GM23338 (cell line): ENCODE results near the gene ADPRHL1. TPM values are rescaled to one million over a fixed set of nuclear protein-coding genes. Genes with fewer than 3 reads are reported as not detected.

ENCODE experiments used
- ATAC-seq: fragments of 200-7000 bp; cut with Tn5 transposase; 3 replicates; pipeline ENCODE4 v1.9.1; 2020
- DNase-seq: peaks from one replicate; pipeline ENCODE4 v3.0.0-alpha.2; 2015; ENCODE audit warnings: low spot score
- H2AFZ ChIP-seq: fragments of 200-600 bp; sonication (generic); 2 replicates; pipeline ENCODE4 v1.8.0; 2016; ENCODE audit warnings: antibody characterized with exemption, mild to moderate bottlenecking, moderate library complexity
- H3F3A ChIP-seq: fragments of 200-600 bp; sonication (generic); replicated peaks from 2 replicates; pipeline ENCODE4 v1.8.0; 2017; ENCODE audit warnings: antibody characterized with exemption, mixed run types, low read depth
- H3K27ac ChIP-seq: fragments of 200-600 bp; sonication (generic); 2 replicates; pipeline ENCODE4 v1.6.1; 2016; ENCODE audit warnings: low read depth
- H3K27me3 ChIP-seq: fragments of 200-600 bp; sonication (generic); 2 replicates; pipeline ENCODE4 v1.8.0; 2016; ENCODE audit warnings: mild to moderate bottlenecking, mixed run types, moderate library complexity; ENCODE audit not compliant: insufficient read depth
- H3K36me3 ChIP-seq: fragments of 200-600 bp; sonication (generic); 2 replicates; pipeline ENCODE4 v1.8.0; 2016; ENCODE audit warnings: mild to moderate bottlenecking; ENCODE audit not compliant: insufficient read depth
- H3K4me1 ChIP-seq: fragments of 200-600 bp; sonication (generic); 2 replicates; pipeline ENCODE4 v1.8.0; 2016; ENCODE audit warnings: mild to moderate bottlenecking, moderate library complexity; ENCODE audit not compliant: insufficient read depth
- H3K4me2 ChIP-seq: fragments of 200-600 bp; sonication (generic); 2 replicates; pipeline ENCODE4 v1.7.1; 2017; ENCODE audit warnings: mixed run types
- H3K4me3 ChIP-seq: fragments of 200-600 bp; sonication (generic); 2 replicates; pipeline ENCODE4 v1.6.1; 2016; ENCODE audit warnings: mixed run types
- H3K79me2 ChIP-seq: fragments of 200-600 bp; sonication (generic); replicated peaks from 2 replicates; pipeline ENCODE4 v1.8.0; 2017; ENCODE audit warnings: mild to moderate bottlenecking; ENCODE audit not compliant: insufficient read depth
- H3K9me2 ChIP-seq: fragments of 200-600 bp; sonication (generic); 2 replicates; pipeline ENCODE4 v1.8.0; 2017; ENCODE audit not compliant: insufficient read depth
- H4K20me1 ChIP-seq: fragments of 200-600 bp; sonication (generic); replicated peaks from 2 replicates; pipeline ENCODE4 v1.8.0; 2017; ENCODE audit warnings: mild to moderate bottlenecking; ENCODE audit not compliant: insufficient read depth
- H3K27ac Mint-ChIP-seq: 2 replicates; pipeline ENCODE4 v1.8.0; 2020; ENCODE audit warnings: inconsistent platforms, mild to moderate bottlenecking, moderate library complexity, mixed read lengths
- H3K27me3 Mint-ChIP-seq: 3 replicates; pipeline ENCODE4 v1.8.0; 2022; ENCODE audit warnings: low read depth, mild to moderate bottlenecking, moderate library complexity, mixed read lengths, inconsistent platforms; ENCODE audit not compliant: insufficient read depth, poor library complexity
- H3K36me3 Mint-ChIP-seq: 3 replicates; pipeline ENCODE4 v1.8.0; 2021; ENCODE audit warnings: low read depth, mild to moderate bottlenecking, inconsistent platforms, moderate library complexity, mixed read lengths
- H3K4me1 Mint-ChIP-seq: 3 replicates; pipeline ENCODE4 v1.8.0; 2020; ENCODE audit warnings: mild to moderate bottlenecking, inconsistent platforms, mixed read lengths
- H3K4me3 Mint-ChIP-seq: 3 replicates; pipeline ENCODE4 v1.8.0; 2021; ENCODE audit warnings: moderate library complexity, mild to moderate bottlenecking, inconsistent platforms, mixed read lengths
- H3K9me3 Mint-ChIP-seq: 3 replicates; pipeline ENCODE4 v1.8.0; 2020; ENCODE audit warnings: moderate library complexity, mild to moderate bottlenecking, inconsistent platforms, mixed read lengths
- CREB1 ChIP-seq: fragments of 250-450 bp; sonication (Bioruptor Pico); IDR thresholded peaks from 2 replicates; pipeline ENCODE4 v1.5.0; 2020; ENCODE audit warnings: low read depth, mild to moderate bottlenecking, moderate library complexity
- ETS1 ChIP-seq: IDR thresholded peaks from 2 replicates; pipeline ENCODE4 v1.6.1; 2016; ENCODE audit warnings: antibody characterized with exemption
- EZH2 ChIP-seq: fragments of 200-600 bp; sonication (generic); IDR thresholded peaks from one replicate; pipeline ENCODE4 v1.8.0; 2017; ENCODE audit warnings: antibody characterized with exemption, mild to moderate bottlenecking, low read depth; ENCODE audit not compliant: unreplicated experiment
- EZH2phosphoT487 ChIP-seq: fragments of 200-600 bp; sonication (generic); IDR thresholded peaks from one replicate; pipeline ENCODE4 v1.8.1; 2018; ENCODE audit warnings: antibody characterized with exemption; ENCODE audit not compliant: unreplicated experiment
- JUNB ChIP-seq: IDR thresholded peaks from one replicate; pipeline ENCODE4 v1.6.1; 2016; ENCODE audit warnings: antibody characterized with exemption; ENCODE audit not compliant: unreplicated experiment
- POLR2AphosphoS5 ChIP-seq: IDR thresholded peaks from 2 replicates; pipeline ENCODE4 v1.6.1; 2016; ENCODE audit warnings: antibody characterized with exemption, low read depth
- STAT1 ChIP-seq: IDR thresholded peaks from one replicate; pipeline ENCODE4 v1.6.1; 2016; ENCODE audit warnings: antibody characterized with exemption; ENCODE audit not compliant: unreplicated experiment
- ZNF331 ChIP-seq: fragments of 250-450 bp; sonication (Bioruptor Pico); IDR thresholded peaks from 2 replicates; pipeline ENCODE4 v1.5.0; 2020; ENCODE audit warnings: low read depth, mild to moderate bottlenecking, moderate library complexity
- polyA plus RNA-seq: library from polyadenylated mRNA; unstranded; fragments of >200 nt; fragmentation: Nextera tagmentation; extraction: Ambion mirVana; gene quantifications from 2 replicates; pipeline ENCODE4 v1.2.1, GENCODE V29; 2016
- total RNA-seq: library from RNA; depleted of rRNA; stranded (reverse); fragments of >200 nt; shearing (Covaris generic); gene quantifications from 2 replicates; pipeline ENCODE4 v1.2.3, GENCODE V29; 2014
- TF ChIP-seq, protein P1 (sequence below): IDR thresholded peaks from one replicate; pipeline ENCODE4 v1.6.1; 2018; ENCODE audit warnings: antibody characterized with exemption; ENCODE audit not compliant: unreplicated experiment

Gene ADPRHL1
- total and polyA plus RNA-seq, 2 experiments from 2014 or later = 0.80 to 1.0 TPM

GRCh38 chr13:113469582-113469981 lies 16.3 kb upstream of the ADPRHL1 start:
- H3K36me3 Mint-ChIP-seq = peaks cover 50% of the 10 kb centered on the region
- H3K4me1 ChIP-seq = peaks cover 12% of the 10 kb centered on the region
- no peak for ATAC-seq

DNA sequence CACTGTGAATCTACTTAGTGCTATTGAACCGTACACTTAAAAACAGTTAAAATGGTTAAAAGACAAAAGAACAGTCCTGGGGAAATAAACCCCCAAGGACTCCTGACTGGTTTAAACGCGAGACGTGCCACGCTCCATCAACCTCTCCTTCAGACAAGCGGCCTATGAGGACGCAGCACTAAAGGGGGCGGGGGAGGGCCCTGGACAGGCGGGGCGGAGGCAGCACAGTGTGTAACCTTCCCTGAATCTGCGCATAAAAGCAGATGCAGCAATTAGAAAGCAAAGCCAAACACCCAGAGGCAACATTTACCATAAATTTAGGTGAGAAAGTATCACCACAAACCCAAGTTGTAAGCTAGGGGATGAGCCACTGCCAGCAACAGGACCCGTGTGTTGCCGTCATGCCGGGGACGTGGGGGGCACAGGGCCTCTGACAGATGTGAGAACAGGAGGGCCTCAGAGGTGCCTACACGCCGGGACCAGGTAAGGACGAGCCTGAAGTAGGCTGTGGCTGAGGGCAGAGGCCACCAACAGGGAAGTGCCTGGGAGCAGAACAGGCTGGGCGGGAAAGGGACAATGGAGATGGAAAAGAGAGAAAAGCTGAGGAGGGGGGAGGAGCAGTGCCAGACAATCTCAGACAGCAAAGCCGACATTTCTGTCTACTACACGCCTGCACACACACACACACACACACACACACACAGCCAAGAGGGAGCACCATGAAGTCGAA lies 15.3 kb upstream of the ADPRHL1 start:
- peak; percentile 88 for ATAC-seq
- H3K9me3 Mint-ChIP-seq = no peaks in the 10 kb centered on the region

More at GRCh38 chr13:113469582-113469981, 16.3 kb upstream of the ADPRHL1 start:
- Histone ChIP-seq H4K20me1 (peaks cover 13% of the 10 kb centered on the region; the same call in 1 of the 2 replicates), H3K4me2 (no peak overlapping the region), H3K27me3 (no peaks in the 10 kb centered on the region), H3K36me3 (peaks cover 25% of the 10 kb centered on the region), H3K4me3 (no peak overlapping the region), H3F3A (peaks cover 11% of the 10 kb centered on the region; the same call in 1 of the 2 replicates), H3K9me2 (no peaks in the 10 kb centered on the region), H3K79me2 (peaks cover 54% of the 10 kb centered on the region), H3K27ac (peak overlapping the region; percentile 78), H2AFZ (no peak overlapping the region)
- Mint-ChIP-seq H3K27ac (peak overlapping the region; percentile 87), H3K4me3 (no peak overlapping the region), H3K27me3 (peaks cover 9% of the 10 kb centered on the region), H3K4me1 (peaks cover 18% of the 10 kb centered on the region), H3K9me3 (no peaks in the 10 kb centered on the region)
- TF ChIP-seq STAT1 (no peak), ZNF331 (CRISPR knock-in tag) (no peak), ETS1 (no peak), CREB1 (CRISPR knock-in tag) (no peak), EZH2phosphoT487 (no peak), POLR2AphosphoS5 (no peak)
- TF ChIP-seq, protein P1, sequence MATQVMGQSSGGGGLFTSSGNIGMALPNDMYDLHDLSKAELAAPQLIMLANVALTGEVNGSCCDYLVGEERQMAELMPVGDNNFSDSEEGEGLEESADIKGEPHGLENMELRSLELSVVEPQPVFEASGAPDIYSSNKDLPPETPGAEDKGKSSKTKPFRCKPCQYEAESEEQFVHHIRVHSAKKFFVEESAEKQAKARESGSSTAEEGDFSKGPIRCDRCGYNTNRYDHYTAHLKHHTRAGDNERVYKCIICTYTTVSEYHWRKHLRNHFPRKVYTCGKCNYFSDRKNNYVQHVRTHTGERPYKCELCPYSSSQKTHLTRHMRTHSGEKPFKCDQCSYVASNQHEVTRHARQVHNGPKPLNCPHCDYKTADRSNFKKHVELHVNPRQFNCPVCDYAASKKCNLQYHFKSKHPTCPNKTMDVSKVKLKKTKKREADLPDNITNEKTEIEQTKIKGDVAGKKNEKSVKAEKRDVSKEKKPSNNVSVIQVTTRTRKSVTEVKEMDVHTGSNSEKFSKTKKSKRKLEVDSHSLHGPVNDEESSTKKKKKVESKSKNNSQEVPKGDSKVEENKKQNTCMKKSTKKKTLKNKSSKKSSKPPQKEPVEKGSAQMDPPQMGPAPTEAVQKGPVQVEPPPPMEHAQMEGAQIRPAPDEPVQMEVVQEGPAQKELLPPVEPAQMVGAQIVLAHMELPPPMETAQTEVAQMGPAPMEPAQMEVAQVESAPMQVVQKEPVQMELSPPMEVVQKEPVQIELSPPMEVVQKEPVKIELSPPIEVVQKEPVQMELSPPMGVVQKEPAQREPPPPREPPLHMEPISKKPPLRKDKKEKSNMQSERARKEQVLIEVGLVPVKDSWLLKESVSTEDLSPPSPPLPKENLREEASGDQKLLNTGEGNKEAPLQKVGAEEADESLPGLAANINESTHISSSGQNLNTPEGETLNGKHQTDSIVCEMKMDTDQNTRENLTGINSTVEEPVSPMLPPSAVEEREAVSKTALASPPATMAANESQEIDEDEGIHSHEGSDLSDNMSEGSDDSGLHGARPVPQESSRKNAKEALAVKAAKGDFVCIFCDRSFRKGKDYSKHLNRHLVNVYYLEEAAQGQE = no peak
- no peak for DNase-seq

More for the DNA sequence above, 15.3 kb upstream of the ADPRHL1 start:
- Histone ChIP-seq H3K4me1 (peaks cover 12% of the 10 kb centered on the region), H3K9me2 (no peaks in the 10 kb centered on the region), H3K4me3 (no peak overlapping the region), H3K4me2 (peak overlapping the region; percentile 60; the same call in 1 of the 2 replicates), H2AFZ (no peak overlapping the region), H3K36me3 (peaks cover 15% of the 10 kb centered on the region), H3K79me2 (peaks cover 47% of the 10 kb centered on the region), H4K20me1 (peaks cover 17% of the 10 kb centered on the region), H3K27ac (0 out of 2 replicates have a peak overlapping the region, but pooled peaks have one; percentile 78), H3F3A (peaks cover 9% of the 10 kb centered on the region; the same call in 1 of the 2 replicates), H3K27me3 (no peaks in the 10 kb centered on the region)
- Mint-ChIP-seq H3K36me3 (peaks cover 43% of the 10 kb centered on the region), H3K4me3 (peak overlapping the region; percentile 50), H3K27me3 (peaks cover 9% of the 10 kb centered on the region), H3K27ac (peak overlapping the region; percentile 87), H3K4me1 (peaks cover 18% of the 10 kb centered on the region)
- DNase-seq = no peak
- TF ChIP-seq EZH2 (no peak), EZH2phosphoT487 (no peak), CREB1 (CRISPR knock-in tag) (0 out of 2 replicates have a peak, but pooled peaks have one; percentile 3), JUNB (no peak)
- TF ChIP-seq, protein P1 = no peak
